H1 (cell line): ENCODE data around the gene BPIFB2. TPM values are rescaled to one million over a fixed set of nuclear protein-coding genes. Genes with fewer than 3 reads are reported as not detected.

ENCODE experiments used
- CBX5 ChIP-seq: fragments of 300-800, 300-1000 bp; sonication (generic); IDR thresholded peaks from 2 replicates; pipeline ENCODE4 v1.7.1; 2016; ENCODE audit warnings: antibody characterized with exemption, low read length, low read depth
- CBX8 ChIP-seq: fragments of 300-800, 300-1000 bp; sonication (generic); IDR thresholded peaks from 2 replicates; pipeline ENCODE4 v1.7.1; 2016; ENCODE audit warnings: low read depth, low read length, borderline replicate concordance
- polyA plus RNA-seq, 7 experiments: library from polyadenylated mRNA; depleted of rRNA in 3 of 7; stranded (reverse) in 5 of 7; unstranded in 2 of 7; fragments of >200 nt in 5 of 7; fragments of 200-250 nt in 2 of 7; gene quantifications; 1 replicate in 5 of 7; 2 replicates in 1 of 7; 4 replicates in 1 of 7; pipeline versions ENCODE4 v1.2.1 to v1.2.3, GENCODE V29; 2011 to 2013; ENCODE audit warnings: missing spikeins in 2 of 7, mixed read lengths in 2 of 7
- total RNA-seq: library from RNA; stranded (reverse); fragmentation: NEBNext Ultra II Directional; extraction: Animal tissue kit (Norgen Biotek cat#: 25700); gene quantifications from 2 replicates; pipeline ENCODE4 v1.2.1, GENCODE V29; 2021
- TF ChIP-seq, protein P1 (sequence below): IDR thresholded peaks from 2 replicates; pipeline ENCODE4 v1.6.1; 2011; ENCODE audit warnings: low read length, improper control_type of control experiment

BPIFB2 gene
- total and polyA plus RNA-seq, 2 of the 8 experiments (the other 6 are each of a cell fraction or from before 2014, with no cell fraction given) = not detected

GRCh38 chr20:32978009-32978335 is 29.5 kb upstream of the BPIFB2 start (continued):
- TF ChIP-seq, protein P1, sequence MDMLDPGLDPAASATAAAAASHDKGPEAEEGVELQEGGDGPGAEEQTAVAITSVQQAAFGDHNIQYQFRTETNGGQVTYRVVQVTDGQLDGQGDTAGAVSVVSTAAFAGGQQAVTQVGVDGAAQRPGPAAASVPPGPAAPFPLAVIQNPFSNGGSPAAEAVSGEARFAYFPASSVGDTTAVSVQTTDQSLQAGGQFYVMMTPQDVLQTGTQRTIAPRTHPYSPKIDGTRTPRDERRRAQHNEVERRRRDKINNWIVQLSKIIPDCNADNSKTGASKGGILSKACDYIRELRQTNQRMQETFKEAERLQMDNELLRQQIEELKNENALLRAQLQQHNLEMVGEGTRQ = no peak
- TF ChIP-seq CBX8 (no peak), CBX5 (no peak)
